HEK293 (cell line): ENCODE measurements around the gene CASD1.

Experiments used
- CTCF ChIA-PET: fragments of 350-600 bp; formaldehyde crosslinking; extraction: SDS; loops from one replicate; lab custom pipeline; 2021; ENCODE audit warnings: antibody characterized with exemption; lab: Yijun Ruan, JAX
- POLR2A ChIA-PET: fragments of 300-600 bp; formaldehyde crosslinking; extraction: SDS; loops from one replicate; lab custom pipeline; 2020; ENCODE audit warnings: antibody characterized with exemption, inconsistent platforms; lab: Yijun Ruan, JAX
- H3K27ac ChIP-seq: fragments of 200-500 bp; sonication (Bioruptor generic); 2 replicates; pipeline ENCODE4 v1.5.1; 2014; ENCODE audit warnings: low read depth, low read length, control low read depth, inconsistent platforms; ENCODE audit errors: extremely low read depth
- H3K36me3 ChIP-seq, 2 experiments: fragments of 200-500 bp in 1 of 2; sonication (Bioruptor generic) in 1 of 2; 1 replicate in 1 of 2; 2 replicates in 1 of 2; pipeline ENCODE4 v1.5.1; 2014 to 2017; ENCODE audit warnings: inconsistent platforms in 2 of 2, low read length in 2 of 2; ENCODE audit not compliant: control insufficient read depth in 2 of 2, insufficient read depth in 1 of 2
- H3K4me1 ChIP-seq: fragments of 200-500 bp; sonication (Bioruptor generic); 2 replicates; pipeline ENCODE4 v1.5.1; 2014; ENCODE audit warnings: mild to moderate bottlenecking, low read length, inconsistent platforms; ENCODE audit not compliant: control insufficient read depth, insufficient read depth
- H3K4me3 ChIP-seq: 2 replicates; pipeline ENCODE4 v1.5.1; 2011; ENCODE audit warnings: low read depth, mild to moderate bottlenecking, control low read depth, low read length, moderate library complexity
- H3K9me3 ChIP-seq: fragments of 200-500 bp; sonication (Bioruptor generic); 2 replicates; pipeline ENCODE4 v1.5.1; 2014; ENCODE audit warnings: low read depth, low read length, inconsistent platforms; ENCODE audit not compliant: control insufficient read depth, insufficient read depth
- GLIS1 ChIP-seq: fragments of 450-650 bp; formaldehyde crosslinking; IDR thresholded peaks from 2 replicates; pipeline ENCODE4 v1.5.1; 2016; ENCODE audit warnings: missing biosample characterization, missing genetic modification characterization
- PRDM1 ChIP-seq: fragments of 450-650 bp; formaldehyde crosslinking; IDR thresholded peaks from 2 replicates; pipeline ENCODE4; 2016; ENCODE audit warnings: missing biosample characterization, missing genetic modification characterization
- REPIN1 ChIP-seq: fragments of 450-650 bp; formaldehyde crosslinking; IDR thresholded peaks from 2 replicates; pipeline ENCODE4 v1.5.1; 2017; ENCODE audit warnings: missing biosample characterization, missing genetic modification characterization, low read depth
- ZBTB1 ChIP-seq: fragments of 450-650 bp; formaldehyde crosslinking; IDR thresholded peaks from 2 replicates; pipeline ENCODE4 v1.5.1; 2016; ENCODE audit warnings: missing biosample characterization, missing genetic modification characterization
- ZFHX2 ChIP-seq: fragments of 450-650 bp; formaldehyde crosslinking; conservative IDR thresholded peaks from 2 replicates; pipeline ENCODE4 v1.5.1; 2016; ENCODE audit warnings: missing biosample characterization, missing genetic modification characterization
- ZIC2 ChIP-seq: fragments of 450-650 bp; formaldehyde crosslinking; IDR thresholded peaks from 2 replicates; pipeline ENCODE4 v1.5.1; 2016; ENCODE audit warnings: missing biosample characterization, missing genetic modification characterization
- ZNF121 ChIP-seq: fragments of 450-650 bp; formaldehyde crosslinking; IDR thresholded peaks from 2 replicates; pipeline ENCODE4 v1.5.1; 2016; ENCODE audit warnings: missing biosample characterization, missing genetic modification characterization
- ZNF221 ChIP-seq: fragments of 450-650 bp; formaldehyde crosslinking; IDR thresholded peaks from 2 replicates; pipeline ENCODE4 v1.5.1; 2017; ENCODE audit warnings: missing biosample characterization, missing genetic modification characterization, borderline replicate concordance
- ZNF248 ChIP-seq: fragments of 450-650 bp; formaldehyde crosslinking; IDR thresholded peaks from 2 replicates; pipeline ENCODE4 v1.5.1; 2017; ENCODE audit warnings: missing biosample characterization, missing genetic modification characterization
- ZNF37A ChIP-seq: fragments of 450-650 bp; IDR thresholded peaks from 2 replicates; pipeline ENCODE4 v1.5.1; 2018; ENCODE audit warnings: missing biosample characterization, missing genetic modification characterization
- ZNF544 ChIP-seq: fragments of 450-650 bp; formaldehyde crosslinking; IDR thresholded peaks from 2 replicates; pipeline ENCODE4 v1.5.0; 2017; ENCODE audit warnings: missing biosample characterization, missing genetic modification characterization
- ZNF585B ChIP-seq: fragments of 450-650 bp; formaldehyde crosslinking; IDR thresholded peaks from 2 replicates; pipeline ENCODE4 v1.5.1; 2016; ENCODE audit warnings: missing biosample characterization, missing genetic modification characterization
- ZNF629 ChIP-seq: fragments of 450-650 bp; formaldehyde crosslinking; IDR thresholded peaks from 2 replicates; pipeline ENCODE4 v1.5.1; 2017; ENCODE audit warnings: missing biosample characterization, missing genetic modification characterization
- ZNF830 ChIP-seq: fragments of 450-650 bp; IDR thresholded peaks from 2 replicates; pipeline ENCODE4 v1.5.0; 2018; ENCODE audit warnings: missing biosample characterization, missing genetic modification characterization, low read depth, mild to moderate bottlenecking, moderate library complexity
- TF ChIP-seq, protein P1 (sequence below): fragments of 450-650 bp; IDR thresholded peaks from 2 replicates; pipeline ENCODE4 v1.5.1; 2018; ENCODE audit warnings: missing biosample characterization, missing genetic modification characterization
- TF ChIP-seq, protein P2 (sequence below): fragments of 450-650 bp; formaldehyde crosslinking; IDR thresholded peaks from 2 replicates; pipeline ENCODE4 v1.5.1; 2016; ENCODE audit warnings: missing biosample characterization, missing genetic modification characterization
- TF ChIP-seq, protein P3 (sequence below): fragments of 450-650 bp; formaldehyde crosslinking; IDR thresholded peaks from 2 replicates; pipeline ENCODE4 v1.5.1; 2016; ENCODE audit warnings: missing biosample characterization, missing genetic modification characterization
- TF ChIP-seq, protein P4 (sequence below): fragments of 450-650 bp; formaldehyde crosslinking; IDR thresholded peaks from 2 replicates; pipeline ENCODE4 v1.5.1; 2017; ENCODE audit warnings: missing biosample characterization, missing genetic modification characterization
- TF ChIP-seq, protein P5 (sequence below): fragments of 450-650 bp; IDR thresholded peaks from 2 replicates; pipeline ENCODE4 v1.5.1; 2018; ENCODE audit warnings: missing biosample characterization, mild to moderate bottlenecking, missing genetic modification characterization
- TF ChIP-seq, protein P6 (sequence below): fragments of 450-650 bp; formaldehyde crosslinking; IDR thresholded peaks from 2 replicates; pipeline ENCODE4 v1.5.0; 2017; ENCODE audit warnings: missing biosample characterization, missing genetic modification characterization, borderline replicate concordance
- TF ChIP-seq, protein P7 (sequence below): fragments of 450-650 bp; formaldehyde crosslinking; conservative IDR thresholded peaks from 2 replicates; pipeline ENCODE4 v1.5.1; 2016; ENCODE audit warnings: low read depth, missing biosample characterization, missing genetic modification characterization

The CASD1 gene

DNA sequence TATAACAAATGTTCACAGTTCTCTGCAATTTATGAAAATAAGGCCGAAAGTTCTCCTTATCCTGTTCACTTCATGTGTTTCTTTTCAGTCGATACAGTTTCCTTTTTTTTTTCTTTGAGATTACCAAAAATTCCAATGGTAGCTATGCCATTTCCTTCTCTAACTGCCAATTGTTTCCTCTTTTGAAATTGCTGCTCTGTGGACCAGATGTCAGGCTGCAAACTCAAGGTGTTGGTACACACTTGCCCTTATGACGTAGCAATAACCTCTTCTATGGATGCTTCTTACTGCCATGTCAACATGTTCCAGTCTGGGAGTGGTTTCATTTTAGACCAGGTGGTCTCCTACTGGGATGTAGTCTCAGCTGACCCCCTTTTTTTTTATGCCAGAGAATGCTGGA, 52.9 kb downstream of the CASD1 start:
- Histone ChIP-seq H3K4me3 (no peak overlapping the region), H3K36me3 (no peaks in the 10 kb centered on the region), H3K9me3 (no peaks in the 10 kb centered on the region), H3K27ac (no peak overlapping the region), H3K4me1 (no peaks in the 10 kb centered on the region)
- TF ChIP-seq ZNF585B (tag by site-specific recombination) (no peak), ZFHX2 (tag by site-specific recombination) (no peak), ZNF629 (tag by site-specific recombination) (no peak)
- TF ChIP-seq, protein P1, sequence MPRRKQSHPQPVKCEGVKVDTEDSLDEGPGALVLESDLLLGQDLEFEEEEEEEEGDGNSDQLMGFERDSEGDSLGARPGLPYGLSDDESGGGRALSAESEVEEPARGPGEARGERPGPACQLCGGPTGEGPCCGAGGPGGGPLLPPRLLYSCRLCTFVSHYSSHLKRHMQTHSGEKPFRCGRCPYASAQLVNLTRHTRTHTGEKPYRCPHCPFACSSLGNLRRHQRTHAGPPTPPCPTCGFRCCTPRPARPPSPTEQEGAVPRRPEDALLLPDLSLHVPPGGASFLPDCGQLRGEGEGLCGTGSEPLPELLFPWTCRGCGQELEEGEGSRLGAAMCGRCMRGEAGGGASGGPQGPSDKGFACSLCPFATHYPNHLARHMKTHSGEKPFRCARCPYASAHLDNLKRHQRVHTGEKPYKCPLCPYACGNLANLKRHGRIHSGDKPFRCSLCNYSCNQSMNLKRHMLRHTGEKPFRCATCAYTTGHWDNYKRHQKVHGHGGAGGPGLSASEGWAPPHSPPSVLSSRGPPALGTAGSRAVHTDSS (tag by site-specific recombination), result no peak
- TF ChIP-seq, protein P2, sequence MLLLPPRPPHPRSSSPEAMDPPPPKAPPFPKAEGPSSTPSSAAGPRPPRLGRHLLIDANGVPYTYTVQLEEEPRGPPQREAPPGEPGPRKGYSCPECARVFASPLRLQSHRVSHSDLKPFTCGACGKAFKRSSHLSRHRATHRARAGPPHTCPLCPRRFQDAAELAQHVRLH (tag by site-specific recombination), result no peak
- TF ChIP-seq, protein P3, sequence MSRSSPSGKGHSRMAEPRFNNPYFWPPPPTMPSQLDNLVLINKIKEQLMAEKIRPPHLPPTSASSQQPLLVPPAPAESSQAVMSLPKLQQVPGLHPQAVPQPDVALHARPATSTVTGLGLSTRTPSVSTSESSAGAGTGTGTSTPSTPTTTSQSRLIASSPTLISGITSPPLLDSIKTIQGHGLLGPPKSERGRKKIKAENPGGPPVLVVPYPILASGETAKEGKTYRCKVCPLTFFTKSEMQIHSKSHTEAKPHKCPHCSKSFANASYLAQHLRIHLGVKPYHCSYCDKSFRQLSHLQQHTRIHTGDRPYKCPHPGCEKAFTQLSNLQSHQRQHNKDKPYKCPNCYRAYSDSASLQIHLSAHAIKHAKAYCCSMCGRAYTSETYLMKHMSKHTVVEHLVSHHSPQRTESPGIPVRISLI, result no peak
- ChIA-PET POLR2A (no interaction called here), CTCF (interaction anchor here (0.6 to 0.7 kb wide), 2 partner anchors 9 to 20 kb away, joined by 3 read pairs; no protein-coding TSS in a partner anchor)

DNA sequence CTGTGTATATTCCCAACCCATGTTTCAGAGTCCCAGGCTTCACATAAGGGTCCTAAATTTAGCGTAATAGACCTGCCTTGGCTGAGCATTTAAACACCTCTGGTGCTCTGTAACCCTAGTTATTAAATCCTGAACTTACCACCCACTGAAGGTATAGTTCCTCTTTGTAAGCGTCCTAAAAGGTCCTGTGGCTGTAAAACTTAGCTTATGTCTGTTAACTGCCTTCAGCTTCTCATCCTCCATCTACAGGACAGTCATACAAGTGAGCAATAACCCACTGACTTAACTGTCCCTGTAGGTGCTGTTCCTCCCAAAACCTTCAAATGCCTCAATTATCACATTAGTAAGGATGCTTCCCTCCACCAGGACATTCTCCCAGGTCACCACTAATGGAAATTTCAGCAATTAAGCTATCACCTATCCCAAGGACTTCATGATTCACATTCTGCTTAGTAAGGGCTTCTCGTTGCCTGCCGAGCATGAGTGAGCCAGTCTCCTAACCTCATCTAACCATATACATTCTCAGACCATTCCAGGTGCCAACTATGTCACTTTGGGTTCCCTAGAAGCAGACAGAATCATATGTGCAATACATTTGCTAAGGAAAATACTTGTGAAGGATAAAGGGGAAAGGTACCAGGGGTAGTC, 55.8 kb downstream of the CASD1 start:
- Histone ChIP-seq H3K4me1 (no peaks in the 10 kb centered on the region), H3K4me3 (no peak overlapping the region), H3K9me3 (no peaks in the 10 kb centered on the region), H3K36me3 (no peaks in the 10 kb centered on the region), H3K27ac (no peak overlapping the region)
- ChIA-PET POLR2A (no interaction called here), CTCF (no interaction called here)
- TF ChIP-seq ZNF830 (tag by site-specific recombination), result no peak
- TF ChIP-seq ZNF248 (tag by site-specific recombination), result no peak
- TF ChIP-seq ZNF544 (tag by site-specific recombination), result no peak
- TF ChIP-seq, protein P4, sequence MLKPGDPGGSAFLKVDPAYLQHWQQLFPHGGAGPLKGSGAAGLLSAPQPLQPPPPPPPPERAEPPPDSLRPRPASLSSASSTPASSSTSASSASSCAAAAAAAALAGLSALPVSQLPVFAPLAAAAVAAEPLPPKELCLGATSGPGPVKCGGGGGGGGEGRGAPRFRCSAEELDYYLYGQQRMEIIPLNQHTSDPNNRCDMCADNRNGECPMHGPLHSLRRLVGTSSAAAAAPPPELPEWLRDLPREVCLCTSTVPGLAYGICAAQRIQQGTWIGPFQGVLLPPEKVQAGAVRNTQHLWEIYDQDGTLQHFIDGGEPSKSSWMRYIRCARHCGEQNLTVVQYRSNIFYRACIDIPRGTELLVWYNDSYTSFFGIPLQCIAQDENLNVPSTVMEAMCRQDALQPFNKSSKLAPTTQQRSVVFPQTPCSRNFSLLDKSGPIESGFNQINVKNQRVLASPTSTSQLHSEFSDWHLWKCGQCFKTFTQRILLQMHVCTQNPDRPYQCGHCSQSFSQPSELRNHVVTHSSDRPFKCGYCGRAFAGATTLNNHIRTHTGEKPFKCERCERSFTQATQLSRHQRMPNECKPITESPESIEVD (tag by site-specific recombination), result no peak
- no peak for TF ChIP-seq ZNF121 (tag by site-specific recombination)
- TF ChIP-seq ZNF37A, result no peak
- no peak for TF ChIP-seq ZIC2 (tag by site-specific recombination)
- TF ChIP-seq ZBTB1, result no peak
- TF ChIP-seq, protein P5, sequence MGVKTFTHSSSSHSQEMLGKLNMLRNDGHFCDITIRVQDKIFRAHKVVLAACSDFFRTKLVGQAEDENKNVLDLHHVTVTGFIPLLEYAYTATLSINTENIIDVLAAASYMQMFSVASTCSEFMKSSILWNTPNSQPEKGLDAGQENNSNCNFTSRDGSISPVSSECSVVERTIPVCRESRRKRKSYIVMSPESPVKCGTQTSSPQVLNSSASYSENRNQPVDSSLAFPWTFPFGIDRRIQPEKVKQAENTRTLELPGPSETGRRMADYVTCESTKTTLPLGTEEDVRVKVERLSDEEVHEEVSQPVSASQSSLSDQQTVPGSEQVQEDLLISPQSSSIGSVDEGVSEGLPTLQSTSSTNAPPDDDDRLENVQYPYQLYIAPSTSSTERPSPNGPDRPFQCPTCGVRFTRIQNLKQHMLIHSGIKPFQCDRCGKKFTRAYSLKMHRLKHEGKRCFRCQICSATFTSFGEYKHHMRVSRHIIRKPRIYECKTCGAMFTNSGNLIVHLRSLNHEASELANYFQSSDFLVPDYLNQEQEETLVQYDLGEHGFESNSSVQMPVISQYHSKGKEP, result no peak
- no peak for TF ChIP-seq PRDM1
- TF ChIP-seq REPIN1 (tag by site-specific recombination), result no peak
- TF ChIP-seq, protein P6, sequence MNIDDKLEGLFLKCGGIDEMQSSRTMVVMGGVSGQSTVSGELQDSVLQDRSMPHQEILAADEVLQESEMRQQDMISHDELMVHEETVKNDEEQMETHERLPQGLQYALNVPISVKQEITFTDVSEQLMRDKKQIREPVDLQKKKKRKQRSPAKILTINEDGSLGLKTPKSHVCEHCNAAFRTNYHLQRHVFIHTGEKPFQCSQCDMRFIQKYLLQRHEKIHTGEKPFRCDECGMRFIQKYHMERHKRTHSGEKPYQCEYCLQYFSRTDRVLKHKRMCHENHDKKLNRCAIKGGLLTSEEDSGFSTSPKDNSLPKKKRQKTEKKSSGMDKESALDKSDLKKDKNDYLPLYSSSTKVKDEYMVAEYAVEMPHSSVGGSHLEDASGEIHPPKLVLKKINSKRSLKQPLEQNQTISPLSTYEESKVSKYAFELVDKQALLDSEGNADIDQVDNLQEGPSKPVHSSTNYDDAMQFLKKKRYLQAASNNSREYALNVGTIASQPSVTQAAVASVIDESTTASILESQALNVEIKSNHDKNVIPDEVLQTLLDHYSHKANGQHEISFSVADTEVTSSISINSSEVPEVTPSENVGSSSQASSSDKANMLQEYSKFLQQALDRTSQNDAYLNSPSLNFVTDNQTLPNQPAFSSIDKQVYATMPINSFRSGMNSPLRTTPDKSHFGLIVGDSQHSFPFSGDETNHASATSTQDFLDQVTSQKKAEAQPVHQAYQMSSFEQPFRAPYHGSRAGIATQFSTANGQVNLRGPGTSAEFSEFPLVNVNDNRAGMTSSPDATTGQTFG (tag by site-specific recombination), result no peak
- no peak for TF ChIP-seq ZNF221 (tag by site-specific recombination)
- TF ChIP-seq, protein P7, sequence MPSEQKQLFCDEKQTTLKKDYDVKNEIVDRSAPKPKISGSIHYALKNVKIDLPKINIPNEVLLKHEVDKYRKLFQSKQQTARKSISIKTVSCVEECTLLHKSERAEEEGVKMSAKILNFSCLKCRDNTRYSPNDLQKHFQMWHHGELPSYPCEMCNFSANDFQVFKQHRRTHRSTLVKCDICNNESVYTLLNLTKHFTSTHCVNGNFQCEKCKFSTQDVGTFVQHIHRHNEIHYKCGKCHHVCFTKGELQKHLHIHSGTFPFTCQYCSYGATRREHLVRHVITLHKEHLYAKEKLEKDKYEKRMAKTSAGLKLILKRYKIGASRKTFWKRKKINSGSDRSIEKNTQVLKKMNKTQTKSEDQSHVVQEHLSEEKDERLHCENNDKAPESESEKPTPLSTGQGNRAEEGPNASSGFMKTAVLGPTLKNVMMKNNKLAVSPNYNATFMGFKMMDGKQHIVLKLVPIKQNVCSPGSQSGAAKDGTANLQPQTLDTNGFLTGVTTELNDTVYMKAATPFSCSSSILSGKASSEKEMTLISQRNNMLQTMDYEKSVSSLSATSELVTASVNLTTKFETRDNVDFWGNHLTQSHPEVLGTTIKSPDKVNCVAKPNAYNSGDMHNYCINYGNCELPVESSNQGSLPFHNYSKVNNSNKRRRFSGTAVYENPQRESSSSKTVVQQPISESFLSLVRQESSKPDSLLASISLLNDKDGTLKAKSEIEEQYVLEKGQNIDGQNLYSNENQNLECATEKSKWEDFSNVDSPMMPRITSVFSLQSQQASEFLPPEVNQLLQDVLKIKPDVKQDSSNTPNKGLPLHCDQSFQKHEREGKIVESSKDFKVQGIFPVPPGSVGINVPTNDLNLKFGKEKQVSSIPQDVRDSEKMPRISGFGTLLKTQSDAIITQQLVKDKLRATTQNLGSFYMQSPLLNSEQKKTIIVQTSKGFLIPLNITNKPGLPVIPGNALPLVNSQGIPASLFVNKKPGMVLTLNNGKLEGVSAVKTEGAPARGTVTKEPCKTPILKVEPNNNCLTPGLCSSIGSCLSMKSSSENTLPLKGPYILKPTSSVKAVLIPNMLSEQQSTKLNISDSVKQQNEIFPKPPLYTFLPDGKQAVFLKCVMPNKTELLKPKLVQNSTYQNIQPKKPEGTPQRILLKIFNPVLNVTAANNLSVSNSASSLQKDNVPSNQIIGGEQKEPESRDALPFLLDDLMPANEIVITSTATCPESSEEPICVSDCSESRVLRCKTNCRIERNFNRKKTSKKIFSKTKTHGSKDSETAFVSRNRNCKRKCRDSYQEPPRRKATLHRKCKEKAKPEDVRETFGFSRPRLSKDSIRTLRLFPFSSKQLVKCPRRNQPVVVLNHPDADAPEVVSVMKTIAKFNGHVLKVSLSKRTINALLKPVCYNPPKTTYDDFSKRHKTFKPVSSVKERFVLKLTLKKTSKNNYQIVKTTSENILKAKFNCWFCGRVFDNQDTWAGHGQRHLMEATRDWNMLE (tag by site-specific recombination), result no peak
- TF ChIP-seq GLIS1 (tag by site-specific recombination), result no peak
